GM18517 (cell line): ENCODE results near the gene ISM2.

Experiments
- ATAC-seq: cut with Tn5 transposase; IDR thresholded peaks from one replicate; pipeline ENCODE4 v1.9.1; 2021; ENCODE audit warnings: mild to moderate bottlenecking, moderate library complexity; ENCODE audit not compliant: unreplicated experiment

ISM2 gene

DNA sequence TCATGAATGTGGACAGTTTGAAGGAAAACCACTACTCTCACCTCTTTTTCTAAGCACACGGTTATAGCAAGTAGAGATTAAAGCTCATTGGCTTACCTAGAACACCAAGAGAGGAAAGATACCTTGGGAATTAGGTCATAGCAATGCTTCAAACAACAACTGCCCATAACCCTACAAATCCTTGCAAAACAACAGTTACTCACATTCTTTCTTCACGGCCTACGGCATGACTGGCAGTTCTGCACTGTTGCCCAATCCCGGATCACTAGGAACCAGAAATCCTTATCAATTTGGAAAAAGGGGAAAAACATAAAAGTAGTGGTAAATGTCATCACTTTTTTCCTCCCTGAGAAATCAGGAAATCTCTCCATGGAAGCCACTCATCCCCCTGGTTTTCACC, 9.6 kb upstream of the ISM2 start:
- no peak for ATAC-seq

DNA sequence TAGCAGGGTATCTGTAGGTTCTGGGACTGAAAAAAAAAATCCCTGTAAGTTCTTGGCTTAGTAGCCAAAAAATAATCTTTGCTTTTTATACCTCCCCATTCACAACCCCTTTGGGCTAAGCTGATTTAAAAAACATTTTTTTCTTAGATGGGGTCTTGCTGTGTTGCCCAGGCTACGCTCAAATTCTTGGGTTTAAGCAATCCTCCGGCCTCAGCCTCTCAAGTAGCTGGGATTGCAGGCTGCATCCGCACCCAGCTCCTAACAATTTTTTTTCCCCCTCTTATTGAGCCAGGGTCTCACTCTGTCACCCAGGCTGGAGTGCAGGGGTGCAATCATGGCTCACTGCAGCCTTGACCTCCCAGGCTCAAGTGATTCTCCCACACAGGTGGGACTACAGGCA, 9.1 kb upstream of the ISM2 start:
- no peak for ATAC-seq

GRCh38 chr14:77505031-77505430, 6.4 kb upstream of the ISM2 start:
- ATAC-seq, result no peak

- no peak for ATAC-seq
Observed at GRCh38 chr14:77503138-77503537, 4.5 kb upstream of the ISM2 start.

DNA sequence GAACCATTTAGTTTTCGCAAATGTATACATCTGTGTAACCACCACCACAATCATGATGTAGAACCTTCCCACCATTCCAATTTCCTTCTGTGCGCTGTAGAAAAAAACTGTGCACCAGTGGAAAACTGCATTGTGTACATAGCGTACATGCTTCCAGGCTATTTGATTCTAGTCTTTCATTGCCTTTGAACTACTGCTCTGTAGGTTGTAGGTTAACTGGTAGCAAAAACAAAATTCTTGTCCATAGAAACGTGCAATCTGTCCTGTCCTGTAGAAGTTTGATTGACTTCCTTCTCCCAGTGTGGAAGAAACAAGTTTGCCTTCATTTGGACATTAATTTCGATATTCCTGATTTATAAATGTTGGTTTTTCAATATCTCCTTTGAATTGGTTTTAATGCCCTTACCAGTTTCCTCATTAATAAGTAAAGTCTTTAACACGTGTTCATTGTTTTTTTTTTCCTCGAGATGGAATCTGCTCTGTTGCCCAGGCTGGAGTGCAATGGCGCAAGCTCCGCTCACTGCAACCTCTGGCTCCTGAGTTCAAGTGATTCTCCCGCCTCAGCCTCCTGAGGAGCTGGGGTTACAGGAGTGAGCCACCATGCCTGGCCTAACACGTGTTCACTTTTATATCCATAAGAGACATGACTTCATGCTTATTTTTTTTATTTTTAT, 3.6 kb upstream of the ISM2 start:
- no peak for ATAC-seq

DNA sequence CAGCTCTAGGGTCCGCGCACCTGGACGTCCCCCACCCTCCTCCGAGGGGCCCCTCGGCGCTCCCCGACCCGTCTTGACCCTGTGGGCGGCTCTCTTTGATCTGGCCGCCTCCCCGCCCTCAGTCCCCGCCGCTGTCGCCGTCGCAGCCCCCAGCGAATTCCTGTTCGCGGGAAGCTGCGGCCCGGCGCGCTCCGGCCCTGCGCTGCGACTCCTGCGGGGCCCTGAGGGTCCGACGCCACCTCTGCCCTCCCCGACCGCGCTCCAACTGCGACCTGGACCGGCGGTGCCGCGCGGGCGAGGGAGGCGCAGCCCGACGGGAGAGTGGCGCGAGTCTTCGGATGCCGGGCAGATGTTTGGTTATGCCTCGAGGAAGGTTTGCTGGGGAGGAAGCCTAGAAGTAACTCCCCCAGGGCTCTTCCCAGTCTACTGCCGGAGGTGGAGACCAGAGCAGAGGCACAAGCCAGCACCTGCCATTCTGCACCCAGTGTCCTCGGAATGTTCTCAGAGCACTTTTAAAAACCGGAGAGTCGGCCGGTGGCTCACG, 440 bp upstream of the ISM2 start:
- ATAC-seq, result no peak

DNA sequence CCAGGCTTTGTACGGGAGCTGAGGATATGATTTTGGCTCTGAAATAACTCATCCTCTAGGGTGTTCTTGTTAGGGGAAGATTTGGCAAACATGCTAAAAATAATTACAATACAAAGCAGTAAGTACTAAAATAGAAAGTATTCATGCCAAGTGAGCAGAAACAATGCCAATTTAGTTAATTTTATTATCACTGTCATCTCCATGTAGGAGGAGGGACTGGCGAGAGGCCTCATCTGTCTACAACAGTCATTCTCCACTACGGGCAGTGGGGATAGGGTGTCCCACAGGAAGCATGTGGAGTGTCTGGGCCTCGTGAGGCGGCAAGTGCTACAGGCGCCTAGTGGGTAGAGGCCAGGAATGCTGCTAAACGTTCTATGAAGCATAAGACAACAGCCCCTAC, 3.3 kb downstream of the ISM2 start:
- ATAC-seq, result no peak

- ATAC-seq, result no peak
Observed at GRCh38 chr14:77491056-77491455, 7.6 kb downstream of the ISM2 start.

DNA sequence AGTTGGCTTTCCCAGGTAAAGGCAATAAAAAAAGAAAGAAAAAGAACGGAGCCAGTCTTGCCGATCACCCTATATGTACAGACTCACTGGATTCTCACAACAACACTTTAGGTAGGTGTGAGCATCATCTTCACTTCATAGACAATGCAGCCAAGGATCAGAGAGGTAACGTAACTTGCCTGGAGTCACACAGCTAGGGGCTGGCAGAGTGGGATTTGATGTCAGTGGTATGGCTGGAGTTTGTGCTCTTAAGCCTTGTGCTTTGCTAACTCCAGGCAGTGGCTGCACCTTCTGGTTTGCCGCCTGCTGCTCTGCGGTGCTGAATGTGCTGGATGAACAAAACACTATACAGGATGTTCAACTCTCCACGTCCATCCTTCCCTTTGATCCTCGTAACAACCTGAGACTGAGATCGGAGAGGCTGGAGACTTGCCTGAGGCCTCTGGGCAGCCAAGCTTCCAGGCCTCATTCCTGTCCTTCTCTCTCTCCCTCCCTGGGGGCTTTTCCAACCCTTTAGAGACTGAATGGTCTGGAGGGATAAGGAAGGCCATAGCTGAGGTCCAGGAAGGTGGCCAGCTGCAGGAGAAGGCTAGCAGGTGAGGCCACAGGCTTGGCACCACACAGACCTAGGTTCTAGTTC, 8.1 kb downstream of the ISM2 start:
- ATAC-seq, result no peak

DNA sequence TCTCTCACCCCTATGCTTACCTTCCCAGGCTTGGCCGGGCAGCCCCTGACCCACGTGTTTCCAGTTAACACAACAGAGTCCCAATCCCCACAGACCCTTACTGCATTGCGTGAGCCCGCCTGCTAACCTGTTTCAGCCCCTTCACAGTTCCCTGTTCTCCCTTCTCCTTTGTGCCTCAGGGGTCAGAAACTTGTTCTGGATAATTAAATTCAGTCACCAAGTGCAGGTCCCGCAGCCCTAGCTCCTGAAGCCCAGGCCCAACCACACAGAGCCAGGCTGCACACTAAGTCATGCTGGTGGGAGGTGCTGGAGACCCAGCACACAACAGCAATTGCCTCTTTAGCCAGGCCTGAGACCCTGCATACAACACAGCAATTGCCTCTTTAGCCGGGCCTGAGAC, 9.6 kb downstream of the ISM2 start:
- no peak for ATAC-seq

GRCh38 chr14:77488558-77488957, 10.1 kb downstream of the ISM2 start:
- no peak for ATAC-seq

DNA sequence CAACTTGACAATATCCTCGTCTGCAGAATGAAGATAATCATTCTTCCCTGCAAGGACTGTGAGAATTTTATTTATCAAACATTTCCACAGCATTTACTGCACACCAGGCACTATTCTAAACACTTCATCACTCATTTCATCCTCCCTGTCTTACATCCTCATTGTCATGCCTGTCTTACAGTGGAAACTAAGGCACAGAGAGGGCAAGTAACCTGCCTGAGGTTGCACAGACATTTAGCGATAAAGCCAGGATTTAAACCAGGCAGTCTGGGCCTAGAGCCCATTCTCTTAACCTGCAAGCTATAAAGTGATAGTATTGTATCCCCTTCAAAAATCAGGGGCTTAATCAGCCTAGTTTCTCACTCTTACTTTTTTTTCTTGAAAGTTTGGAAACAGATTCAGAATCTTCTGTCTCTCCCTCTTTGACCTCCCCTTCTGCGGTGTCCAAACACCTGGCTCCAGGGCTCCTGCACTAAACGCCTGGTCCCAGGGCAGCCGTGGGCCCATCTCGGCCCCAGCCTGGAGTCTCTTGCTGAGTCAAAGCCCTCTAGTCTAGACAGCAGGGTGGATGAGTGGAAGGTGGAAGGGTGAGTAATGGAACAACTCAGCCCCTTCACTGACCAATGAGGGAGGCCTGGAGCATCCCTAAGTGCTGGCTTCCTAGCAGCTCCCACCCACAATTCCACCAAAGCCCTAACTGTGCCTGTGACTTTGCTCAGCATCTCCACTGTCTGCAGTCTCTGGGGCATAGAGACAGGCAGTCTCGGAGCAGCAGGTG, 12.5 kb downstream of the ISM2 start:
- ATAC-seq, result no peak

GRCh38 chr14:77485256-77485655, 13.4 kb downstream of the ISM2 start:
- no peak for ATAC-seq

GRCh38 chr14:77482422-77482821, 16.2 kb downstream of the ISM2 start:
- ATAC-seq, result no peak

- ATAC-seq, result peak; percentile 90
Observed at GRCh38 chr14:77478796-77479195, 19.8 kb downstream of the ISM2 start.

- no peak for ATAC-seq
Observed at GRCh38 chr14:77478029-77478428, 20.6 kb downstream of the ISM2 start.

- no peak for ATAC-seq
Observed at GRCh38 chr14:77475432-77476115, 23.0 kb downstream of the ISM2 start.

- ATAC-seq, result no peak
Observed at GRCh38 chr14:77474479-77475177, 24.0 kb downstream of the ISM2 start.

DNA sequence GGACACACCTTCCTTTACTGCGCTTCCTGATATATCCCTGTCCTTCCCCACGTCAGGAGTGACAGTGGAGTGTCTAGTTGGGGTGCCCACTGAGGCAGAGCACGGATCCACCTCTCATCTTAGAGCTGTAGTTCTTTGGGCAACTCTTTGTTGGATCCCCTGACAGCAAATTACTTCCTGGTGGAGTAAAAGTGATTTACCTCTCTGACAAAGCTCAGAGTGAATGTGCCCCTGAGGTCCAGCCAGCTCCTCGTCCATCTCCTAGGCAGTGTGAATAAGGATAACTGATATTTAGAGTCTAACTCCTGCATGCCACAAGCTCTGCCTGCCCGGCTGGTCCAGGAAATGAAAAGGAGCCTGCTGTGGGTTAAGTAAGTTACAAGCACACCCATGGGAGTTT, 24.7 kb downstream of the ISM2 start:
- ATAC-seq, result no peak

DNA sequence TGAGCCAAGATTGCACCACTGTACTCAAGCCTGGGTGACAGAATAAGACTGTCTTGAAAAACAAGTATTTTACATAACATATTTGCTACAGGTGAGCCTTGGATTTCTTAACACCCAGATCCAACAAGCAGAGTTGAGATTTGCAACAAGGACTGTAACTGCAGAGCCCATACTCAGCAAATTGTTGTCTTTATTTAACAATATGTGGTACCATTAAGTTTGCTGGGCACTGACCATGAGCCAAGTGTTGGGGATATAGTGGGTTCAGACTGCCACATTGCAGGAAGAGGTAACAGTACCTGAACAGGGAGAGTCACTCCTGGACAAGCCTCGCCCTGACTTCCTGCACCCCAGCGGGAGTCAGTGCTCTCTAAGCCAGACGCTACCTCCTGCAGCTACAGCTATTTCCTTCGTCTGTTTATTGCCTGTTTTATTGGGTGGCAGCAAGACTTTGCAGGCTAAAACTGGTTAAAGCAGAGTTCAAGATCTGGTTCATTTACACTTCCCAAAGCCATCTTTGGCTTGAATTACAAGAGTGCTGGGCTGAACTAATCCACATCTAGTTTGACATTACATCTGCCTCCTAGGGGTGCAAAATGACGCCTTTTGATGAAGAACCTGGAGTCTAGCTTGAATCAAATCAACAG, 28.3 kb downstream of the ISM2 start:
- ATAC-seq, result no peak
